OCI-LY1 (cell line): Measurements from ENCODE around the gene ELL.

Experiments
- H2AFZ ChIP-seq: fragments of 200-600 bp; sonication (generic), shearing (Covaris generic); 2 replicates; pipeline ENCODE4 v1.6.0; 2014; ENCODE audit warnings: antibody characterized with exemption, mild to moderate bottlenecking, low read length
- H3F3A ChIP-seq: fragments of 200-600 bp; sonication (generic), shearing (Covaris generic); 2 replicates; pipeline ENCODE4 v1.6.0; 2014; ENCODE audit warnings: mild to moderate bottlenecking, antibody characterized with exemption, low read length, moderate library complexity; ENCODE audit not compliant: insufficient read depth
- H3K27ac ChIP-seq: fragments of 200-600 bp; sonication (generic); 2 replicates; pipeline ENCODE4 v1.5.1; 2014; ENCODE audit warnings: low read length, mixed run types, mild to moderate bottlenecking, low read depth; ENCODE audit not compliant: poor library complexity, severe bottlenecking
- H3K27me3 ChIP-seq: fragments of 200-600 bp; sonication (generic); 2 replicates; pipeline ENCODE4 v1.6.0; 2014; ENCODE audit warnings: antibody characterized with exemption, mild to moderate bottlenecking, low read length, moderate library complexity; ENCODE audit not compliant: insufficient read depth
- H3K36me3 ChIP-seq: fragments of 200-600 bp; sonication (generic); 2 replicates; pipeline ENCODE4 v1.6.1; 2014; ENCODE audit warnings: mild to moderate bottlenecking, antibody characterized with exemption, low read length, moderate library complexity, mixed read lengths; ENCODE audit not compliant: insufficient read depth
- H3K4me1 ChIP-seq: fragments of 200-600 bp; sonication (generic); 2 replicates; pipeline ENCODE4 v1.5.1; 2014; ENCODE audit warnings: mild to moderate bottlenecking, low read length, moderate library complexity; ENCODE audit not compliant: insufficient read depth, severe bottlenecking
- H3K4me2 ChIP-seq: fragments of 200-600 bp; sonication (generic), shearing (Covaris generic); 2 replicates; pipeline ENCODE4 v1.6.1; 2014; ENCODE audit warnings: low read length
- H3K4me3 ChIP-seq: fragments of 200-600 bp; sonication (generic); 2 replicates; pipeline ENCODE4 v1.5.1; 2014; ENCODE audit warnings: low read length, low read depth, mild to moderate bottlenecking, mixed read lengths; ENCODE audit not compliant: poor library complexity, severe bottlenecking
- H3K79me2 ChIP-seq: fragments of 200-600 bp; shearing (Covaris generic); 2 replicates; pipeline ENCODE4 v1.6.1; 2016; ENCODE audit warnings: mixed run types, low read length, mixed read lengths; ENCODE audit not compliant: insufficient read depth
- H3K9ac ChIP-seq: fragments of 200-600 bp; sonication (generic), shearing (Covaris generic); 2 replicates; pipeline ENCODE4 v1.6.1; 2014; ENCODE audit warnings: mild to moderate bottlenecking, low read length, mixed read lengths
- H3K9me2 ChIP-seq: fragments of 200-600 bp; sonication (generic), shearing (Covaris generic); 2 replicates; pipeline ENCODE4 v1.6.1; 2014; ENCODE audit warnings: low read depth, mild to moderate bottlenecking, low read length, mixed read lengths
- H3K9me3 ChIP-seq: fragments of 200-600 bp; shearing (Covaris generic); 2 replicates; pipeline ENCODE4 v1.6.1; 2014; ENCODE audit warnings: low read length, mixed read lengths
- H4K20me1 ChIP-seq: fragments of 200-600 bp; sonication (generic), shearing (Covaris generic); 2 replicates; pipeline ENCODE4 v1.6.0; 2016; ENCODE audit warnings: mild to moderate bottlenecking, low read length; ENCODE audit not compliant: insufficient read depth
- CTCF ChIP-seq: fragments of 200-600 bp; sonication (generic), shearing (Covaris generic); IDR thresholded peaks from 2 replicates; pipeline ENCODE4 v1.5.1; 2017; ENCODE audit warnings: mild to moderate bottlenecking, antibody characterized with exemption, low read length, moderate library complexity, mixed read lengths
- EZH2 ChIP-seq: fragments of 200-600 bp; sonication (generic), shearing (Covaris generic); IDR thresholded peaks from 2 replicates; pipeline ENCODE4 v1.8.0; 2017; ENCODE audit warnings: borderline replicate concordance, mixed run types, mild to moderate bottlenecking, antibody characterized with exemption, low read length, moderate library complexity, mixed read lengths

ELL gene

GRCh38 chr19:18467978-18468377 is 53.9 kb downstream of the ELL start:
- Histone ChIP-seq H3F3A (no peaks in the 10 kb centered on the region), H3K4me3 (no peak overlapping the region), H3K9me2 (no peaks in the 10 kb centered on the region), H2AFZ (no peak overlapping the region), H3K27me3 (no peaks in the 10 kb centered on the region), H3K4me1 (no peaks in the 10 kb centered on the region), H3K79me2 (no peaks in the 10 kb centered on the region), H3K27ac (no peak overlapping the region), H3K36me3 (peaks cover 15% of the 10 kb centered on the region), H3K9ac (no peak overlapping the region), H4K20me1 (no peaks in the 10 kb centered on the region), H3K9me3 (no peaks in the 10 kb centered on the region), H3K4me2 (no peak overlapping the region)
- no peak for TF ChIP-seq EZH2
- no peak for TF ChIP-seq CTCF

- H3K27me3 ChIP-seq = no peaks in the 10 kb centered on the region
- H3K27ac ChIP-seq = no peak overlapping the region
- TF ChIP-seq EZH2 = no peak
- TF ChIP-seq CTCF = no peak
- H3K4me2 ChIP-seq = no peak overlapping the region
- H3K79me2 ChIP-seq = no peaks in the 10 kb centered on the region
- H3K4me3 ChIP-seq = no peak overlapping the region
- H4K20me1 ChIP-seq = no peaks in the 10 kb centered on the region
- no peaks in the 10 kb centered on the region for H3K9me2 ChIP-seq
- H3K36me3 ChIP-seq = peaks cover 18% of the 10 kb centered on the region
- H3K4me1 ChIP-seq = no peaks in the 10 kb centered on the region
- no peaks in the 10 kb centered on the region for H3F3A ChIP-seq
- H3K9me3 ChIP-seq = no peaks in the 10 kb centered on the region
- H3K9ac ChIP-seq = no peak overlapping the region
- H2AFZ ChIP-seq = no peak overlapping the region
These were observed 55.5 kb downstream of the ELL start for GRCh38 chr19:18466354-18466753.

GRCh38 chr19:18465964-18466339 is 55.9 kb downstream of the ELL start:
- H3K9ac ChIP-seq = no peak overlapping the region
- H4K20me1 ChIP-seq = no peaks in the 10 kb centered on the region
- no peaks in the 10 kb centered on the region for H3K79me2 ChIP-seq
- no peaks in the 10 kb centered on the region for H3K4me1 ChIP-seq
- H2AFZ ChIP-seq = no peak overlapping the region
- no peaks in the 10 kb centered on the region for H3K9me2 ChIP-seq
- H3K27ac ChIP-seq = no peak overlapping the region
- no peaks in the 10 kb centered on the region for H3F3A ChIP-seq
- peaks cover 22% of the 10 kb centered on the region for H3K36me3 ChIP-seq
- H3K4me3 ChIP-seq = no peak overlapping the region
- H3K27me3 ChIP-seq = no peaks in the 10 kb centered on the region
- no peak overlapping the region for H3K4me2 ChIP-seq
- TF ChIP-seq CTCF = no peak
- no peak for TF ChIP-seq EZH2
- H3K9me3 ChIP-seq = no peaks in the 10 kb centered on the region
